Measurements from ENCODE around the gene CPTP.

CPTP gene

DNA sequence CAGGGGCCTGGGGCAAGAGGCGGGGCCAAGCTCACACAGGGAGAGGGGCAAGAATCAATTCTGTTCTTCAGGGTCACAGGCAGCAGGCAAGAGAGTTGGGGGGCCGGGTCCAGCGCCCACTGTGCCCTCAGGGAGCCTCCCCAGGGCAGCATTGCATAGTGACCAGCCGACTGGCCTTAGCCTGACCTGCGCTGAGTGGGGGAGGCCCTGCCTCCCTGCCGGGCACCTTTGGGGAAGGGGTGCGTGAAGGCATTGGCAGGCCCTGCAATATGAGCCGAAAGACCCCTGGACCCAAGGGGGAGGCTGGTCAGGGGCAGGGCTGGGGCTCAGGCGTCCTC lies 32.2 kb upstream of the CPTP start:
- H3K9ac ChIP-seq (ENCODE audit: low read length in 5 of 5): no peak overlapping the region
- H3K27me3 ChIP-seq (ENCODE audit: control insufficient read depth in 5 of 5, insufficient read depth in 4 of 5, low read length in 5 of 5): peaks cover 2 to 7% (median 4%) of the 10 kb centered on the region in 5 donors
- H3K27ac ChIP-seq (ENCODE audit: low read depth, low read length): no peak overlapping the region
- H3K9me3 ChIP-seq (ENCODE audit: control insufficient read depth in 5 of 5, low read length in 5 of 5): no peaks in the 10 kb centered on the region
- peaks cover 0 to 8% (median 3%) of the 10 kb centered on the region in 5 donors for H3K4me1 ChIP-seq (ENCODE audit: control insufficient read depth in 5 of 5, insufficient read depth in 5 of 5, low read length in 5 of 5)
- H3K36me3 ChIP-seq (ENCODE audit: control insufficient read depth in 5 of 5, insufficient read depth in 5 of 5, low read length in 5 of 5): peaks cover 0 to 37% (median 24%) of the 10 kb centered on the region in 5 donors
- no peak overlapping the region for H3K4me3 ChIP-seq (ENCODE audit: low read depth in 1 of 5, low read length in 5 of 5)

DNA sequence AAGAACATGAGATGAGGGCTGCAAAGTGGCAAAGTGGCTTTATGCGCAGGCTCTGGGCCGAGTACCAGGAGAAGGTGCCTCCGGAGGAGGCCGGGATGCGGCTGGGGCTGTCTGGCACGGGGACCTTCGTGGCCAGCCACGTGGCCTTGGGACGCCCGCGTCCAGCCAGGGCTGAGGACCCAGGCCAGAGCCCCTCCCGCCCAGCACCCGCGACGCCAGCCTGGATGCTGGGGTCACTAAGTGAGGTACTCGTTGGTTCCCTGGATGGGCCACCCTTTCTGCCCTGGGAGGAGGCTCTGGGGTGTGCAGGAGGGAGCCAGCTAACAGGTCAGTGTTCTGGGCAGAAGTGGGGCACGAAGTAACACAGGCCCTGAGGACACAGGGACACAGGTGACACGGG lies 31.8 kb upstream of the CPTP start:
- H3K4me1 ChIP-seq (ENCODE audit: control insufficient read depth in 5 of 5, insufficient read depth in 5 of 5, low read length in 5 of 5): peaks cover 0 to 8% (median 3%) of the 10 kb centered on the region in 5 donors
- H3K27me3 ChIP-seq (ENCODE audit: control insufficient read depth in 5 of 5, insufficient read depth in 4 of 5, low read length in 5 of 5): peaks cover 0 to 3% (median 0%) of the 10 kb centered on the region in 5 donors
- H3K9ac ChIP-seq (ENCODE audit: low read length in 5 of 5): no peak overlapping the region
- no peaks in the 10 kb centered on the region for H3K9me3 ChIP-seq (ENCODE audit: control insufficient read depth in 5 of 5, low read length in 5 of 5)
- no peak overlapping the region for H3K27ac ChIP-seq (ENCODE audit: low read depth, low read length)
- no peak overlapping the region for H3K4me3 ChIP-seq (ENCODE audit: low read depth in 1 of 5, low read length in 5 of 5)
- peaks cover 0 to 41% (median 27%) of the 10 kb centered on the region in 5 donors for H3K36me3 ChIP-seq (ENCODE audit: control insufficient read depth in 5 of 5, insufficient read depth in 5 of 5, low read length in 5 of 5)

DNA sequence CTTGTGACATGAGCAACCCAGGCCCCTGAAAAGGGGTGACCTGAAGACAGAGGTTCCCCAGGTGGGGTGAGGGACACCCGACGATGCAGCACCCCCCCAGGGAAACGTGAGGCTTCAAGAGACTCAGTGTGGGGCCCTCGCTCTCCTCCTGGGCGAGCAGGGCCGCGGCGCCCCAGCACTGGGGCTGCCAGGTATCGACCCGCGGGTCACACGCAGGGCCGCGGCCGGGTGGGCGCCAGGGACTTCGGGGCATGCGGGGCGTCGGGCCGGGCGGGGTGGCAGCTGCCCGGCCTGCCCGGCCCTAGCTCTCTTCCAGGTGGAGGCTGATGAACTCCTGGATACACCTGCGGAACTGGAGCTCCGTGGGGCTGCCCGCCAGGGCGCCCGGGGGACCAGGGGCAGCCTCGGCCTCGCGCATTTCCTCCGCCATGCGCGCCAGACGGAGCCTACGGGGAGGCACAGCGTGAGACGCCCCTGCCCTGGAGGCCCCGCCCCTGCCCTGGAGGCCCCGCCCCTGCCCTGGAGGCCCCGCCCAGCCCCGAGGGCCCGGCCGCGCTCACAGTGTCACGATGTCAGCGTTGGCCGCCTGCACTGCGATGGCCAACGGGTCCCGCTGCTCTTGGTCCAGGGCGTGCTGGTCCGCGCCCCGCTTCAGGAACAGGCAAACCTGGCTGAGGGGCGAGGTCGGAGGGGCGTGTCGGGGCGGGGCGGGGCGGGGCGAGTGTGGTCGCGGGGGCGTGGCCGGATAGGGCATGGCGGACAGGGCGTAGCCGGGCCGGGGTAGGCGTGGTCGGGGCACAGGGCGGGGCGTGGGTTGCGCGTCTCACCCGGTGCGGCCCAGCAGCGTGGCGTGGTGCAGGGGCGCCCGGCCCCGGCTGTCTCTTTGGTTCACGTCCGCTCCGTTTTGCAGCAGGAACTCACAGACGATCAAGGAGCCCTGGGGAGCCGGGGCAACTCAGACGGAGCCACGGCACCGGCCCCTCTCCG lies 31.0 kb upstream of the CPTP start:
- peaks cover 0 to 8% (median 3%) of the 10 kb centered on the region in 5 donors for H3K4me1 ChIP-seq (ENCODE audit: control insufficient read depth in 5 of 5, insufficient read depth in 5 of 5, low read length in 5 of 5)
- H3K9me3 ChIP-seq (ENCODE audit: control insufficient read depth in 5 of 5, low read length in 5 of 5): no peaks in the 10 kb centered on the region
- H3K4me3 ChIP-seq (ENCODE audit: low read depth in 1 of 5, low read length in 5 of 5): no peak overlapping the region
- no peak overlapping the region for H3K27ac ChIP-seq (ENCODE audit: low read depth, low read length)
- peaks cover 0 to 3% (median 0%) of the 10 kb centered on the region in 5 donors for H3K27me3 ChIP-seq (ENCODE audit: control insufficient read depth in 5 of 5, insufficient read depth in 4 of 5, low read length in 5 of 5)
- H3K36me3 ChIP-seq (ENCODE audit: control insufficient read depth in 5 of 5, insufficient read depth in 5 of 5, low read length in 5 of 5): peaks cover 0 to 44% (median 29%) of the 10 kb centered on the region in 5 donors
- no peak overlapping the region for H3K9ac ChIP-seq (ENCODE audit: low read length in 5 of 5)

DNA sequence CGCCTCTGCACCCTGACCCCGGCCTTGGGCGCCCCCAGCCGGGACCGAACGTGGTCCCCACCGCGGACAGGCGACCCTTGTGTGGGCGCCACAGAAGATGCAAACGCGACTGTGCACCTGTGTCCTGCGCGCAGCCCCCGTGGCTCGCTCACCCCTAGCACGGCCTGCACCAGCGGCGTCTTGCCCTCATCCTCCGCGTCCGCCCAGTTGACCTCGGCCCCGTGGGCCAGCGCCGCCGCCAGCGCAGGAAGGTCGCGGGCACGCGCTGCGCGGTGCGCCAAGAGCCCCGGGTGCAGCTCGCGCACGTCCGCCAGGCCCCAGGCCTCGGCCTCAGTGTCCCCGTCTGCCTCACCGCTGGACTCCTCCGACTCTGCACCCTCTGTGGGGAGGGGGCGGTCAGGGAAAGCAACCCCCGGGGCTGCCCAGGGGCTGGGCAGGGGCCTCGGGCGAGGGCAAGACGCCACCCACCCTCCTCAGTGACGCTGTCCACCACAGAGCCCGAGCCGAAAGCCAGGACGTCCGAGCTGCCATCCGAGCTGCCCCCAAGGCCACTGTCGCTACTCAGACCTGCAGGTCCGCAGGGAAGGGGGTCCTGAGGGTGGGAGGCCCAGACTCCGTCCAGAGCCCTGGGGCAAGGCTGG lies 30.2 kb upstream of the CPTP start:
- H3K27ac ChIP-seq (ENCODE audit: low read depth, low read length): no peak overlapping the region
- no peak overlapping the region for H3K4me3 ChIP-seq (ENCODE audit: low read depth in 1 of 5, low read length in 5 of 5)
- H3K27me3 ChIP-seq (ENCODE audit: control insufficient read depth in 5 of 5, insufficient read depth in 4 of 5, low read length in 5 of 5): peaks cover 0 to 3% (median 0%) of the 10 kb centered on the region in 5 donors
- peaks cover 0 to 11% (median 3%) of the 10 kb centered on the region in 5 donors for H3K4me1 ChIP-seq (ENCODE audit: control insufficient read depth in 5 of 5, insufficient read depth in 5 of 5, low read length in 5 of 5)
- no peaks in the 10 kb centered on the region for H3K9me3 ChIP-seq (ENCODE audit: control insufficient read depth in 5 of 5, low read length in 5 of 5)
- no peak overlapping the region for H3K9ac ChIP-seq (ENCODE audit: low read length in 5 of 5)
- peaks cover 0 to 48% (median 29%) of the 10 kb centered on the region in 5 donors for H3K36me3 ChIP-seq (ENCODE audit: control insufficient read depth in 5 of 5, insufficient read depth in 5 of 5, low read length in 5 of 5)

DNA sequence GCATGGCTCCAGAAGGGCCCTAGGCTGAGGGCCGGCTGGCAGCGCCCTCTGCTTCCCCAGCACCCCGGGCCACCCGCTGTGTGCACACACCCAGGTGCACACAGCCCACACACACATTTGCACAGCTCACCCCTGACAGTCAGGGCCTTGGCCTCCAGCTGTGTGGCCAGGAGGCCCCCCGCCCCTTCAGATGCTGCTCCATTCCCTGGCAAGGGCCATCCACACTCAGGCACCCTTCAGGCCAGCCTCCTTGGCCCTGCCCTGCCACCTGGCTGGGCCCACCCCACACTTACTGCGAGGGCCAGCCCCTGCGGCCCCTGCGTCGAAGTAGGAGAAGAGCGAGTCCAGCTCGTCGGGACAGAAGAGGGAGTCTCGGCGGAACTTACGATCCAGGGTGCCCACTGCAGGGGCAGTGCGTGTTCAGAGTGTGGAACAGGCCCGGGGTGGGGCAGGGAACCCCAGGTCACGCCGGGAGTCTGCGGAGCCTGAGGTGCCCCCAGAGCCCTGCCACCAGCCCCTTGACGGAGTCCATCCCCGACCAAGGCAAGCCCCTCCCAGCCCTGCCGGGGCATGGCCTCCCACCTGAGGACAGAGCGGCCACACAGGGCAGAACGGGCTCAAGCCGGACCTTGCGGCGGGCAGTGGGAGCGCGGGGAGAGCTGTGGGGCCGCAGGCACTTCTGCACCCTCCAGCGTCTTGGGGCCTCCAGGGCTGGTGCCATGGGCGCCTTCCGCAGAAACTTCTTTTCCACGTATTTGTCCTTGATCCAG lies 29.3 kb upstream of the CPTP start:
- no peak overlapping the region for H3K4me3 ChIP-seq (ENCODE audit: low read depth in 1 of 5, low read length in 5 of 5)
- H3K27ac ChIP-seq (ENCODE audit: low read depth, low read length): no peak overlapping the region
- peaks cover 0 to 11% (median 3%) of the 10 kb centered on the region in 5 donors for H3K4me1 ChIP-seq (ENCODE audit: control insufficient read depth in 5 of 5, insufficient read depth in 5 of 5, low read length in 5 of 5)
- peaks cover 0 to 53% (median 30%) of the 10 kb centered on the region in 5 donors for H3K36me3 ChIP-seq (ENCODE audit: control insufficient read depth in 5 of 5, insufficient read depth in 5 of 5, low read length in 5 of 5)
- no peaks in the 10 kb centered on the region for H3K9me3 ChIP-seq (ENCODE audit: control insufficient read depth in 5 of 5, low read length in 5 of 5)
- no peak overlapping the region for H3K9ac ChIP-seq (ENCODE audit: low read length in 5 of 5)
- H3K27me3 ChIP-seq (ENCODE audit: control insufficient read depth in 5 of 5, insufficient read depth in 4 of 5, low read length in 5 of 5): peaks cover 0 to 2% (median 0%) of the 10 kb centered on the region in 5 donors

DNA sequence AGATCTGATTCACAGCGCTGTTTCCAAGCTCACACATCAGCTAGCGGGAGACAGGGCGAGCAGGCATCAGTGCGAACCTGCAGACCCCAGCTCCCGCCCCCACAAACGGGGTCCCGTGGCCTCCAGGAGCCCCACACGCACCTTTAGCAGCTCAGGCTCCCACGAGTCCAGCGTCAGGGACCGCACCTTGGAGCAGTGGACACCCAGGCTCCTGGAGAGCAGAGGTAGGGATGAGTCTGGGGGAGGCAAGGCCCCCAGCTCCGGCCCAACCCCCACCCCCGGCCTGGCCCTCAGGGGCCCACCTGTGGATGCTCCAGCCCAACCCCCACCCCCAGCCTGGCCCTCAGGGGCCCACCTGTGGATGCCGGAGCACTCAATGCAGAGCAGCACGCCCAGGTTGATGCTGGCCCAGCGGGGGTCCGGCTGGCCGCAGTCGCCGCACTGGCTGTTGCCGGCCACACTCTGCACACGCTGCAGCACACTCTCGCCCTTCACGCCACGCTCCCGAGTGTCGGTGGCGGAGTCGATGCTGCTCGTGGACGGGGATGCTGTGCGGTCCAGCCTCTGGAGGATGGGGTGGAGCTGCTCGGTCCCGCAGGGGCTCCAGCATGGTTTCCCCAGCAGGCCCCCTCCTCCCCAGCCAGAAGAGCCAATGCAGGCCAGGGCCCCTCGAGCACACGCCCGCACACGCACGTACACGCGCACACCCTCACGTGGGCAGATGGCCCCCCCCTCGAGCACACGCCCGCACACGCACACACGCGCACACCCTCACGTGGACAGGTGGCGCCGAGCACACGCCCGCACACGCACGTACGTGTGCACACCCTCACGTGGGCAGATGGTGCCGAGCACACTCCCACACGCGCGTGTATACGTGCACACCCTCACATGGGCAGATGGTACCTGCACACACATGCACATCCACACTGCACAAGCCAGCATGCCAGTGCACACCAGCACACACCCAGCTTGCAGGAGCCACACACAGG lies 28.2 kb upstream of the CPTP start:
- H3K27me3 ChIP-seq (ENCODE audit: control insufficient read depth in 5 of 5, insufficient read depth in 4 of 5, low read length in 5 of 5): no peaks in the 10 kb centered on the region
- no peaks in the 10 kb centered on the region for H3K9me3 ChIP-seq (ENCODE audit: control insufficient read depth in 5 of 5, low read length in 5 of 5)
- H3K9ac ChIP-seq (ENCODE audit: low read length in 5 of 5): no peak overlapping the region
- H3K4me3 ChIP-seq (ENCODE audit: low read depth in 1 of 5, low read length in 5 of 5): no peak overlapping the region
- H3K4me1 ChIP-seq (ENCODE audit: control insufficient read depth in 5 of 5, insufficient read depth in 5 of 5, low read length in 5 of 5): peaks cover 0 to 6% (median under 1%) of the 10 kb centered on the region in 5 donors
- no peak overlapping the region for H3K27ac ChIP-seq (ENCODE audit: low read depth, low read length)
- peaks cover 0 to 53% (median 30%) of the 10 kb centered on the region in 5 donors for H3K36me3 ChIP-seq (ENCODE audit: control insufficient read depth in 5 of 5, insufficient read depth in 5 of 5, low read length in 5 of 5)

DNA sequence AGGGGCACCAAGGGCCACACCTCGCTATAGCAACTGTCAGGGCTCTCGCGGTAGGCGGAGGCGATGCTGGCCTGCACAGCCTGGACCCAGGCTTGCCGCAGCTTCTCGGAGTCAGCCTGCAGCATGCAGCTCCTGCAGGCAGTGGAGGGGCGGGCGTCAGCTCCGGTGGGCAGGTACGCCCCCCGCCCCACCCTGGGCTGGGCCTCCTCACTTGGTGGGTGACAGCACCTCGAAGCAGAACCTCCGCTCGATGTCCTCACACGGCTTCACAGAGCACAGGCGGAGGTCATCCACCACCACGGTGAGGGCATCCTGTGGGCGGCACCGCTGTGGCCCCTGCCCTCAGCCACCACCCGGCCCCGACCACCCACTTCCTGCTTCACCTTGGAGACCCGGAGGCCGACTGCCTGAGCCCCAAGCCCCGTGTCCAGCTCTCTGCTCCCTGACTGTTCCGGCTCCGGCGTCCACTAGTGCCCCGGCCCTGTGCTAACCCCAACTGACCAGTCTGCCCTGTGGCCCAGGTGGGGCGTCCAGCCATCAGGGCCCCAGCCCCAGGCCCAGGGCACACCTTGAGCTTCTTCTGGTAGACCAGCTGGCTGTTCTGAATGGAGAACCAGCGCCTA lies 26.7 kb upstream of the CPTP start:
- H3K4me1 ChIP-seq (ENCODE audit: control insufficient read depth in 5 of 5, insufficient read depth in 5 of 5, low read length in 5 of 5): peaks cover 0 to 3% (median 0%) of the 10 kb centered on the region in 5 donors
- H3K27me3 ChIP-seq (ENCODE audit: control insufficient read depth in 5 of 5, insufficient read depth in 4 of 5, low read length in 5 of 5): no peaks in the 10 kb centered on the region
- H3K4me3 ChIP-seq (ENCODE audit: low read depth in 1 of 5, low read length in 5 of 5): no peak overlapping the region
- no peak overlapping the region for H3K27ac ChIP-seq (ENCODE audit: low read depth, low read length)
- H3K9ac ChIP-seq (ENCODE audit: low read length in 5 of 5): no peak overlapping the region
- no peaks in the 10 kb centered on the region for H3K9me3 ChIP-seq (ENCODE audit: control insufficient read depth in 5 of 5, low read length in 5 of 5)
- H3K36me3 ChIP-seq (ENCODE audit: control insufficient read depth in 5 of 5, insufficient read depth in 5 of 5, low read length in 5 of 5): peaks cover 0 to 49% (median 30%) of the 10 kb centered on the region in 5 donors

DNA sequence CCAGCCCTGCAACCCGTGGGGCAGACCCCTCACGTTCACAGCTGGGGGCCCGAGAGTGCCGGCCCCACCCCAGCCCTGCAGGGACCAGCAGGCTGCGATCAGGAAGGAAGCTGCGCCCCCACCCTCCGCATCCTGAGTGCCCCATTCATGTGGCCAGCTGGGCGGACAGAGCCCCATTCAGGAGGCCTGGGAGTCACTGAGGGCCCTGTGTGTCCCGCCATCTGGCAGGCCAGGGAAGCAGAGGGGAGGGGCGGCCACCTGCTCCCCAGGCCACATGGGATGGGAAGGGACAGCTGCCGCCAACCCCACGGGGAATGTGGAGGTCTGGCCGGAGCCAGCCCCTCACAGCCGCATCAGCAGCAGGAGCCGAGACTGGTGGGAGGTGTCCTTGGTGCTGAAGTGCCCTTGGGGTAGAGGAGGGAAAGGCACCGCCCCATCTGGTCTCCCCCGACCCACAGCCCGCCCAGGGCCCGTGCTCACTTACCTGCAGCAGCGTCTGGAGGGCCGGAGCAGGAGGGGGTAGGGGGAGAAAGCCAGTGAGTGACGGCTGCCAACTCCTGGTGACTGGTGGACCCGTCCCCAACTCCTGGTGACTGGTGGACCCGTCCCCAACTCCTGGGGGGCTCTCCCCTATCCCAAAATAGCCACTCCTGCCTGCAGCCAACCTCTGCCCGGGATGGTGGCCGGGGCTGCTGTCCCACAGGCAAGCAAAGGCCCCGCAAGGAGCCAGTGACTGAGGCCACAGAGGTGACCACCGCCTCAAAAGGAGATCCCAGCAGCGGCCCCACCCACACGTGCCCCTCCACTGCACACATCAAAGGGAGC lies 25.5 kb upstream of the CPTP start:
- Histone ChIP-seq H3K9ac (ENCODE audit: low read length in 5 of 5) (no peak overlapping the region), H3K4me3 (ENCODE audit: low read depth in 1 of 5, low read length in 5 of 5) (no peak overlapping the region), H3K36me3 (ENCODE audit: control insufficient read depth in 5 of 5, insufficient read depth in 5 of 5, low read length in 5 of 5) (peaks cover 0 to 45% (median 30%) of the 10 kb centered on the region in 5 donors), H3K9me3 (ENCODE audit: control insufficient read depth in 5 of 5, low read length in 5 of 5) (no peaks in the 10 kb centered on the region), H3K27ac (ENCODE audit: low read depth, low read length) (no peak overlapping the region), H3K27me3 (ENCODE audit: control insufficient read depth in 5 of 5, insufficient read depth in 4 of 5, low read length in 5 of 5) (no peaks in the 10 kb centered on the region), H3K4me1 (ENCODE audit: control insufficient read depth in 5 of 5, insufficient read depth in 5 of 5, low read length in 5 of 5) (peaks cover 0 to 8% (median 7%) of the 10 kb centered on the region in 5 donors)

All from subcutaneous abdominal adipose tissue (tissue), 5 donors.